Mesendoderm (in vitro differentiated cells): Measurements from ENCODE around the gene AP1S3.

Source experiments
- DNase-seq: peaks from one replicate; pipeline ENCODE4 v3.0.0; 2013
- H2AK5ac ChIP-seq: 2 replicates; pipeline ENCODE4 v1.6.1; 2013; ENCODE audit warnings: low read length, inconsistent platforms
- H2BK120ac ChIP-seq: 2 replicates; pipeline ENCODE4 v1.6.1; 2013; ENCODE audit warnings: low read depth, mild to moderate bottlenecking, low read length, moderate library complexity, mixed read lengths
- H2BK15ac ChIP-seq: replicated peaks from 2 replicates; pipeline ENCODE4 v1.6.1; 2013; ENCODE audit warnings: low read depth, mild to moderate bottlenecking, moderate library complexity
- H2BK5ac ChIP-seq: 2 replicates; pipeline ENCODE4 v1.6.1; 2013; ENCODE audit warnings: low read length, inconsistent platforms
- H3K18ac ChIP-seq: 2 replicates; pipeline ENCODE4 v1.6.1; 2013; ENCODE audit warnings: mild to moderate bottlenecking, low read length, mixed read lengths
- H3K23ac ChIP-seq: one replicate; pipeline ENCODE4 v1.6.1; 2013; ENCODE audit warnings: low read length
- H3K27ac ChIP-seq: 2 replicates; pipeline ENCODE4 v1.5.1; 2013; ENCODE audit warnings: low read depth, mild to moderate bottlenecking, inconsistent platforms, low read length, moderate library complexity
- H3K27me3 ChIP-seq: 2 replicates; pipeline ENCODE4 v1.6.1; 2013; ENCODE audit warnings: low read length, control low read depth, mild to moderate bottlenecking, inconsistent platforms; ENCODE audit not compliant: insufficient read depth, poor library complexity
- H3K36me3 ChIP-seq: 2 replicates; pipeline ENCODE4 v1.6.1; 2013; ENCODE audit warnings: low read length, inconsistent platforms; ENCODE audit not compliant: control insufficient read depth, insufficient read depth
- H3K4ac ChIP-seq: one replicate; pipeline ENCODE4 v1.6.1; 2013; ENCODE audit warnings: low read depth, mild to moderate bottlenecking, low read length, moderate library complexity
- H3K4me1 ChIP-seq: 2 replicates; pipeline ENCODE4 v1.6.1; 2013; ENCODE audit warnings: low read depth, low read length, inconsistent platforms; ENCODE audit not compliant: control insufficient read depth
- H3K4me2 ChIP-seq: 2 replicates; pipeline ENCODE4 v1.6.1; 2013; ENCODE audit warnings: low read length
- H3K4me3 ChIP-seq: 2 replicates; pipeline ENCODE4 v1.5.1; 2013; ENCODE audit warnings: mild to moderate bottlenecking, low read length
- H3K56ac ChIP-seq: one replicate; pipeline ENCODE4 v1.6.1; 2013; ENCODE audit warnings: low read length
- H3K79me1 ChIP-seq: 2 replicates; pipeline ENCODE4 v1.6.1; 2013; ENCODE audit warnings: low read length, inconsistent platforms
- H3K79me2 ChIP-seq: 2 replicates; pipeline ENCODE4 v1.6.1; 2013; ENCODE audit warnings: mild to moderate bottlenecking, low read length; ENCODE audit not compliant: control insufficient read depth, insufficient read depth
- H3K9ac ChIP-seq: 2 replicates; pipeline ENCODE4 v1.6.1; 2013; ENCODE audit warnings: low read length, inconsistent platforms
- H4K5ac ChIP-seq: one replicate; pipeline ENCODE4 v1.6.1; 2013; ENCODE audit warnings: low read length
- H4K8ac ChIP-seq: one replicate; pipeline ENCODE4 v1.6.1; 2013; ENCODE audit warnings: low read depth, mild to moderate bottlenecking, control low read depth, low read length, moderate library complexity
- WGBS: extraction: QIAGEN DNeasy Blood & Tissue Kit; methylation state at CpG from one replicate; pipeline ENCODE4 v1.1.7; 2013; ENCODE audit warnings: low lambda C conversion rate, missing lambda C conversion rate; ENCODE audit not compliant: insufficient coverage; ENCODE audit errors: extremely low coverage; 5-methylcytosine and 5-hydroxymethylcytosine counted together

The AP1S3 gene

DNA sequence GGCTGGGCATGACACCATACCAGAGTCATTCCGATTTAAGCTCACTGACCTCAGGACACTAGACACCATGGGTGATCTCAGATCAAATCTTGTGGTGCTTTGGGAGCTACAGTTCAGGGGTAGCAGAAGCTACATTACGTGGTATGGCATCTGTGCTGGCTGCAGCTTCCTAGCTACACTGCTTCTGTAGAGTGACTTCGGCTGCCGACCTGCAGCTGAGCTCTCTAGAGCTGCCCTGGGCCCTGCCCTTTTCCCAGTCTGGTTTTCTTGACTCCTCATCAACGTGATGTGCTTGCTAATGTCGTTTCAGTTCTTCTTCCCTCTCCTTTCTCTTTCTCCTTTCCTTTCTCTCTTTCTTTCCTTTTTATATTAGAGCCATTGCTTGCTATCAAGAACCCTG lies 100.2 kb downstream of the AP1S3 start:
- no peaks in the 10 kb centered on the region for H3K27me3 ChIP-seq
- H3K27ac ChIP-seq = no peak overlapping the region
- no peak overlapping the region for H3K4me2 ChIP-seq
- no peak overlapping the region for H2BK15ac ChIP-seq
- H3K9ac ChIP-seq = no peak overlapping the region
- no peak overlapping the region for H3K23ac ChIP-seq
- no CpG with 5 or more reads among the region's 6 CpGs for WGBS
- H2BK5ac ChIP-seq = no peak overlapping the region
- no peak overlapping the region for H4K5ac ChIP-seq
- no peak overlapping the region for H3K56ac ChIP-seq
- H2AK5ac ChIP-seq = no peak overlapping the region
- no peaks in the 10 kb centered on the region for H3K79me2 ChIP-seq
- no peak overlapping the region for H3K4ac ChIP-seq
- no peaks in the 10 kb centered on the region for H3K4me1 ChIP-seq
- H2BK120ac ChIP-seq = no peak overlapping the region
- no peak for DNase-seq
- H3K36me3 ChIP-seq = no peaks in the 10 kb centered on the region
- no peak overlapping the region for H4K8ac ChIP-seq
- H3K79me1 ChIP-seq = no peaks in the 10 kb centered on the region
- no peak overlapping the region for H3K4me3 ChIP-seq
- no peak overlapping the region for H3K18ac ChIP-seq

DNA sequence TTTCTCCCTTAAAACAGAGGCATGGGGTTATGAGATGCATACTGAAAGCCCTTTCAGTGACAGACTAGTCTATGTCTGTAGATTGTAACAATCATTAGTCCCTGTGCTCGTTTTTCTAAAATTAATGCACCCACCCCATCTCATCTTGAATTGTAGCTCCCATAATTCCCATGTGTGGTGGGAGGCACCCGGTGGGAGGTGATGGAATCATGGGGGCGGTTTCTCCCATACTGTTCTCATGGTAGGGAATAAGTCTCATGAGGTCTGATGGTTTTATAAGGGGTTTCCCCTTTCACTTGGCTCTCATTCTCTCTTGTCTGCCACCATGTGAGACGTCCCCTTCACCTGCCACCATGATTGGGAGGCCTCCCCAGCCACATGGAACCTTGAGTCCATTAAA lies 100.9 kb downstream of the AP1S3 start:
- H4K5ac ChIP-seq = no peak overlapping the region
- H3K27me3 ChIP-seq = no peaks in the 10 kb centered on the region
- H4K8ac ChIP-seq = no peak overlapping the region
- H3K4me3 ChIP-seq = no peak overlapping the region
- no peak overlapping the region for H2BK5ac ChIP-seq
- DNase-seq = no peak
- H3K79me1 ChIP-seq = no peaks in the 10 kb centered on the region
- no peak overlapping the region for H3K4me2 ChIP-seq
- H2BK120ac ChIP-seq = no peak overlapping the region
- no CpG with 5 or more reads among the region's 4 CpGs for WGBS
- no peaks in the 10 kb centered on the region for H3K79me2 ChIP-seq
- H2BK15ac ChIP-seq = no peak overlapping the region
- H3K56ac ChIP-seq = no peak overlapping the region
- no peak overlapping the region for H2AK5ac ChIP-seq
- no peak overlapping the region for H3K27ac ChIP-seq
- H3K9ac ChIP-seq = no peak overlapping the region
- no peak overlapping the region for H3K18ac ChIP-seq
- H3K36me3 ChIP-seq = no peaks in the 10 kb centered on the region
- no peak overlapping the region for H3K4ac ChIP-seq
- H3K4me1 ChIP-seq = no peaks in the 10 kb centered on the region
- H3K23ac ChIP-seq = no peak overlapping the region

DNA sequence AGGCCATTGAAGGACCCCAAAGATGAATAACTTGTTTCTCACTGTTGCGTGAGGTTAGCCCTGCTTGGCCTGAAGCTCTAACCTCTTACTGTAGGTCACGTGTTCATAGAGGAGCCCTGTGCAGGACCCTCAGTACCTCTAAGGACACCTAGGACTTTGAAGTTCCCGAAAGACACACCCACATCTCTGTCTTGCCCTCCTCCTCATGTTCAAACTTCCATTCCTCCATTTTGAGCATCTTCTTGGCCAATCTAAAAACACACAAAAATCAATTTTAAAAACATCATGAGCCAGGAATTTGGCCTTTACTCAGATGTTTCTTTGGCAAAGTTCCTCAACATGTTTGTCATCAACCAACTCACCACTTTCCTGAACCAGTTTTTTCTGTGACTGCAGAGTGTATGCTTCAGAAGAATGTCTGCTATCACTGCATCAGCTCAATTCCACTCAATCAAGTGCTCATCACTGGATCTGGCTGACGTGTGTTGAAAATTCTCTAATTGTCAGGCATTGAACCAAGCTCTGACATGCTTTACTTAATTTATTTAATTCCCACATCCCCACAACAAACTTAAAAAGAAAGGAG lies 101.6 kb downstream of the AP1S3 start:
- Histone ChIP-seq H4K5ac (no peak overlapping the region), H3K4ac (no peak overlapping the region), H3K4me2 (no peak overlapping the region), H2AK5ac (no peak overlapping the region), H2BK5ac (no peak overlapping the region), H3K56ac (no peak overlapping the region), H4K8ac (no peak overlapping the region), H3K4me3 (no peak overlapping the region), H3K79me1 (no peaks in the 10 kb centered on the region), H3K9ac (no peak overlapping the region), H3K79me2 (no peaks in the 10 kb centered on the region), H2BK120ac (no peak overlapping the region), H3K4me1 (no peaks in the 10 kb centered on the region), H3K36me3 (no peaks in the 10 kb centered on the region), H3K27me3 (no peaks in the 10 kb centered on the region), H3K27ac (no peak overlapping the region), H3K18ac (no peak overlapping the region), H2BK15ac (no peak overlapping the region), H3K23ac (no peak overlapping the region)
- no peak for DNase-seq
- WGBS = no CpG with 5 or more reads among the region's 4 CpGs

DNA sequence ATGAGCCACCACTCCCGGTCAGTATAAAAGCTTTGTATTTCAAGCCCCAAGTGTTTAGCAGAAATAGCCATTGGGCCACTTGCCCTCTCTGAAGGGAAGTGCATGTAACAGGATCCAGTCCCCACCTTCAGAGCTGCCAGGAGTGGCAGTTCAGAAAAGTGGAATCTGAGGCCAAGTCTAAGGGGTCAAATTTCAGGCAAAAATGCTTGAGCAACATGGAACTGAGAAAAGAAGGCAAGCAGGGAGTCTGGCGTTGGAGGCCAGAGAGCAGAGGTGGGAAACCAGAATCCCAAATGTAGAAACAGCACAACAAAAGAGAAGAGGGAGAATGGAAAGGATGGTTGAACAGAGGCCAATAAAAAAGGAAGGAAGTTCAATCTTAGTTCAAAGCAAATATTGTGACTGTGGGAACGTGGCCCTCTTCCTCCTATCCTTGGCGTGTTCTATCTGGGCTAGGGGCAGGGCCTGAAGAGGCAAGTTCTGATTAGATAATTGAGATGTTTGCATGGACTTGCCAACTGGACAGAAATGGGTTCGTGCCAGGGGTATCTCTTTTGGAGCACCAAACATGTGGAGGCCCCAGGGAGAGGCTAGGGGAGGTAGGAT lies 102.2 kb downstream of the AP1S3 start:
- H3K56ac ChIP-seq = no peak overlapping the region
- H2BK120ac ChIP-seq = no peak overlapping the region
- H3K18ac ChIP-seq = no peak overlapping the region
- DNase-seq = no peak
- H4K5ac ChIP-seq = no peak overlapping the region
- no CpG with 5 or more reads among the region's 5 CpGs for WGBS
- H3K27me3 ChIP-seq = no peaks in the 10 kb centered on the region
- H3K79me2 ChIP-seq = no peaks in the 10 kb centered on the region
- no peak overlapping the region for H2BK15ac ChIP-seq
- no peak overlapping the region for H2BK5ac ChIP-seq
- H3K23ac ChIP-seq = no peak overlapping the region
- H3K4me1 ChIP-seq = no peaks in the 10 kb centered on the region
- no peak overlapping the region for H3K4ac ChIP-seq
- no peak overlapping the region for H3K27ac ChIP-seq
- no peak overlapping the region for H4K8ac ChIP-seq
- no peak overlapping the region for H3K9ac ChIP-seq
- no peak overlapping the region for H3K4me2 ChIP-seq
- H3K36me3 ChIP-seq = no peaks in the 10 kb centered on the region
- H3K4me3 ChIP-seq = no peak overlapping the region
- H3K79me1 ChIP-seq = no peaks in the 10 kb centered on the region
- no peak overlapping the region for H2AK5ac ChIP-seq

DNA sequence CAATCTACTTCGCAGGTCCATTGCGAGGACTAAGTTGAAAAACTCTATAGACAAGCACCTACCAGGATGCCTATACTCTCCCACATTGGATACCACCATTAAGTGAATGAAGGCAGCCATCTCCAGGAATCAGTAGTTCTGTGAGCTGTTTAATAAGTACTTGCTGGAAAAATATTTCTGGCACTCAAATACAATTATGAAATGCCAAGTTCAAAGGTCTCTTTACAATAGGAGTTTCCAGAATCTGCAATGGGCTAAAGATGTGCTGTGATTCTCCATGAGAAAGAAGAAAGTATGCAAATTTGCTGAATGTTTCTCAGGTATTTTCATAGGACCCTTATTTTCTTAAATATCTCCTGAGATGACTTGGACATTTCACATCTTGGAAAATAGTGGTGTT lies 103.0 kb downstream of the AP1S3 start:
- Histone ChIP-seq H2BK5ac (no peak overlapping the region), H2BK120ac (no peak overlapping the region), H3K4me2 (no peak overlapping the region), H2BK15ac (no peak overlapping the region), H3K79me1 (no peaks in the 10 kb centered on the region), H4K5ac (no peak overlapping the region), H3K27ac (no peak overlapping the region), H3K23ac (no peak overlapping the region), H3K4me1 (no peaks in the 10 kb centered on the region), H3K4me3 (no peak overlapping the region), H3K79me2 (no peaks in the 10 kb centered on the region), H3K36me3 (no peaks in the 10 kb centered on the region), H3K18ac (no peak overlapping the region), H3K27me3 (no peaks in the 10 kb centered on the region), H3K4ac (no peak overlapping the region), H2AK5ac (no peak overlapping the region), H3K9ac (no peak overlapping the region), H4K8ac (no peak overlapping the region), H3K56ac (no peak overlapping the region)
- DNase-seq = no peak
- WGBS = no CpG with 5 or more reads among the region's 2 CpGs

DNA sequence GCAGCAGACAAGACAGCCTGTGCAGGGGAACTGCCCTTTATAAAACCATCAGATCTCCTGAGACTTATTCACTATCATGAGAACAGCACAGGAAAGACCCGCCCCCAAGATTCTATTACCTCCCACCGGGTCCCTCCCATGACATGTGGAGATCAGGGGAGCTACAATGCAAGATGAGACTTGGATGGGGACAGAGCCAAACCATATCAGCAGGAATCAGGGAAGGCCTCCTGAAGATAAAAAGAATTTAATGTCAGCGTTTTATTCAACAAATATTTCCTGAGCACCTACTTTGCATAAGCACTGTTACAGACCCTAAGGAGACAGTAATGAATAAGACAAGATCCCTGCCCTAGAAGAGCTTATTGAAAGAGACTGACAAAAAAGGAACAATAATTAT lies 105.0 kb downstream of the AP1S3 start:
- Histone ChIP-seq H4K5ac (no peak overlapping the region), H3K79me2 (no peaks in the 10 kb centered on the region)
- WGBS = no CpG with 5 or more reads among the region's 3 CpGs

More for the DNA sequence above, 105.0 kb downstream of the AP1S3 start:
- Histone ChIP-seq H3K23ac (no peak overlapping the region), H3K4me2 (no peak overlapping the region), H3K4me3 (no peak overlapping the region), H3K27me3 (no peaks in the 10 kb centered on the region), H3K27ac (no peak overlapping the region), H2AK5ac (no peak overlapping the region), H3K56ac (no peak overlapping the region), H2BK120ac (no peak overlapping the region), H3K18ac (no peak overlapping the region), H2BK15ac (no peak overlapping the region), H4K8ac (no peak overlapping the region), H3K36me3 (no peaks in the 10 kb centered on the region), H3K79me1 (no peaks in the 10 kb centered on the region), H3K4me1 (no peaks in the 10 kb centered on the region), H3K4ac (no peak overlapping the region), H3K9ac (no peak overlapping the region), H2BK5ac (no peak overlapping the region)
- no peak for DNase-seq
